Measurements from ENCODE around the gene GALNT1. TPM values are rescaled to one million over a fixed set of nuclear protein-coding genes. Genes with fewer than 3 reads are reported as not detected.

Gene GALNT1
- total and polyA plus RNA-seq, 4 donors, result 18.1 to 65.3 (median 37.3) TPM

DNA sequence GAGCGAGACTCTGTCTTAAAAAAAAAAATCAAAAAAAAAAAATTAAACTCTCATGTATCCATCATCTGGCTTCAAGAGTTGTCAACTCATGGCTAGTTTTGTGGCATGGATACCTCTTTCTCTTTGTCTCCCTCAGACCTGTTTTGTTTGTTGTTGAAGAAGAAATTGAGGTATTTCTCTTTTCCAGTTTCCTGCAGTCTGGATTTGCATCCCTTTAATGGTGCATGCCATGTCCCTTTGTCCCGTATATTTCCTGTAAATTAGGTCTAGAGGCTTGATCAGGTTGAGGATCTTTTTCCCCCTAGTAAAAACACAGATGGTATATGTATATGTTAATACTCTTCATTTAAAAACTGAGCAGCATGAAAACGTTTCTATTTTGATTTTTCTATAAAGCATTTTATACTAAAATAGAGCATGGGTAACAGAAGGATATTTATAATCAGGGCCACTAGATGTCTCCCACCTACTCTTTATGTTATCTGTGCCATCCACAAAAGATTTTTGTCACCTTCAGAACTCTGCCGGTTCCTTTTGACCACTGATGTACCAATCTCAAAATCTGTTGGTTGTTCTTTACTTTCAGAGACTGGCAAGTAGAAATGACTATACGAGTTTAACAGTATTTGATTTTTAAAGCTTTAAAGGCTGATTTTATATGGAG is 80.1 kb downstream of the GALNT1 start:
- WGBS, 2 donors, result 57 to 59% methylated on average over 5 of the region's 5 CpGs
- no peaks in the 10 kb centered on the region for H3K27me3 ChIP-seq (ENCODE audit: control insufficient read depth in 1 of 2, insufficient read depth in 2 of 2, low read length in 1 of 2)
- H3K4me3 ChIP-seq (ENCODE audit: low read length in 2 of 2), result no peak overlapping the region
- intact Hi-C loops (cut with DNase I), result no loop called here
- H3K4me1 ChIP-seq (ENCODE audit: control insufficient read depth in 1 of 2, insufficient read depth in 2 of 2, low read length in 2 of 2), result no peaks in the 10 kb centered on the region
- no peaks in the 10 kb centered on the region for H3K36me3 ChIP-seq (ENCODE audit: control insufficient read depth in 1 of 2, insufficient read depth in 2 of 2, low read length in 1 of 2)
- H3K27ac ChIP-seq (ENCODE audit: low read depth in 1 of 2, low read length in 2 of 2), result no peak overlapping the region
- no peak for ATAC-seq (ENCODE audit: low FRiP score)
- DNase-seq, result no peak
- no peaks in the 10 kb centered on the region for H3K9me3 ChIP-seq (ENCODE audit: control insufficient read depth, low read length)

DNA sequence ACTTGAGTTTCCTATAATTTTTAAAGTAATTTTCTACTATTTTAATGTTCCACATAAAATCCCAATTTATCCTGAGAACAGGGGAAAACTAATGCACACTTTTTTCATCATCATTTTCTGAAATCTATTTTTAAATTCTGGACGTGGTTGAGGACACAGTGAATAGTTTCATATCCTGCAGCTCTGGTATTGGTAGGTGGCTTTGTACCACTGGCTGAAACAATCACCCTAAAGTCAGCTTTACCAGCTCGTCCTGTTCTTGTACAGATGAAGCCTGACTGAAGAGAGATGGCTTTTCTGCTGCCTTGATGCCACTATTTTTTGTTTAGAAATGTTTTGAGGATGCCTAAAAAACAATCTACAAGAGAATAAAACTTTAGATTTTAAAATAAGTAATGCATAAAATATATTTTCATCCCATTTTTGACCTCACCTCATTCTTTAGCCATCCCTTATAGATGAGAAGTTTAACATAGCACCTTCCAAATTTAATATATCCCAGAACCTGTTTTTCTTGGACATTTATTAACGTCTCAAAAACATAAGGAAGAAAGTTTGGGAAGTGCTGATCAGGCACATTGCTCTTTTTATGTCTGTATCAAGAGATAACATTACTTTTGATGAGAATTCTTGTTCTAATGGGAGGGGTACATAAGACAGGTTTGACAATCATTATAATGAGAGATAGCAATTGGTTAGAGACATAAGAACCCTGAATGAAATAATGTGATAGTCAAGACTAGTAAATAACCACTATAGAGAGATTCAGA is 80.9 kb downstream of the GALNT1 start:
- no peaks in the 10 kb centered on the region for H3K4me1 ChIP-seq (ENCODE audit: control insufficient read depth in 1 of 2, insufficient read depth in 2 of 2, low read length in 2 of 2)
- DNase-seq (no peak), ATAC-seq (ENCODE audit: low FRiP score) (no peak)
- H3K36me3 ChIP-seq (ENCODE audit: control insufficient read depth in 1 of 2, insufficient read depth in 2 of 2, low read length in 1 of 2), result peaks cover 1 to 2% of the 10 kb centered on the region in 2 donors
- H3K27me3 ChIP-seq (ENCODE audit: control insufficient read depth in 1 of 2, insufficient read depth in 2 of 2, low read length in 1 of 2), result no peaks in the 10 kb centered on the region
- H3K9me3 ChIP-seq (ENCODE audit: control insufficient read depth, low read length), result no peaks in the 10 kb centered on the region
- H3K4me3 ChIP-seq (ENCODE audit: low read length in 2 of 2), result no peak overlapping the region
- 27 to 28% methylated on average over 3 of the region's 3 CpGs for WGBS, 2 donors
- no peak overlapping the region for H3K27ac ChIP-seq (ENCODE audit: low read depth in 1 of 2, low read length in 2 of 2)
- intact Hi-C loops (cut with DNase I), result no loop called here

DNA sequence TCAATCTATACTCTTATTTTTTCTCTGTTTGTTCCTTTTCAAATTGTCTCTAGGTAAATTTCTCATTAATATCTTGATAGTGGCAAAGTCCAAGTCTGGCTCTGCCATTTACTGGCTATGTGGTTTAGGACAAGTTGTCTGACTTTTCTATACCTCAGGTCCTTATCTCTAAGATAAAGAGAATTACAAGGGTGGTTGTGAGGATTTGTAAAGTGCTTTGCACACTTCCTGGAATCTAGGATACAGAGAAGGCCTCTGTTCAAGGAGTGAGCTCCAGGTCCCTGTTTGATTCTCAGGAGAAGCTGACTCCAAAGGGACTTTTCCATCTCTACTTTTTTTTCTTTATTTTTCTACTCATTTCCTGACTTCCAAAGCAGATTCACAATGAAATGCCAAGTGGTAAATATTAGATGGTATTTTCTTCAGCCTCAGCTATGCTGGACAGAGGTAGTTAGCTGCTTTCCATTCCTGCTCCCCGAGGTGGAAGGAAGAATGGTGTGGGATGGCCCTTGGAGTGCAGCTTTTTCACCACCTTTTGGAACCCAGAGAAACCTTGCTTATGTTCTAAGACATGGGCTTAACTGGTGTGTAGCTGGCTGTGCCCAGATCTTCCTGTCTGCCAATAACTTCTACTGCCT is 90.5 kb downstream of the GALNT1 start:
- no peak for ATAC-seq (ENCODE audit: low FRiP score)
- H3K9me3 ChIP-seq (ENCODE audit: control insufficient read depth, low read length), result no peaks in the 10 kb centered on the region
- H3K36me3 ChIP-seq (ENCODE audit: control insufficient read depth in 1 of 2, insufficient read depth in 2 of 2, low read length in 1 of 2), result peaks cover 0 to under 1% of the 10 kb centered on the region in 2 donors
- H3K4me3 ChIP-seq (ENCODE audit: low read length in 2 of 2), result no peak overlapping the region
- no peak for DNase-seq
- H3K27ac ChIP-seq (ENCODE audit: low read depth in 1 of 2, low read length in 2 of 2), result no peak overlapping the region
- H3K4me1 ChIP-seq (ENCODE audit: control insufficient read depth in 1 of 2, insufficient read depth in 2 of 2, low read length in 2 of 2), result no peaks in the 10 kb centered on the region
- H3K27me3 ChIP-seq (ENCODE audit: control insufficient read depth in 1 of 2, insufficient read depth in 2 of 2, low read length in 1 of 2), result no peaks in the 10 kb centered on the region
- intact Hi-C loops (cut with DNase I), result no loop called here
- 26 to 44% methylated on average over 1 of the region's 1 CpG for WGBS, 2 donors

DNA sequence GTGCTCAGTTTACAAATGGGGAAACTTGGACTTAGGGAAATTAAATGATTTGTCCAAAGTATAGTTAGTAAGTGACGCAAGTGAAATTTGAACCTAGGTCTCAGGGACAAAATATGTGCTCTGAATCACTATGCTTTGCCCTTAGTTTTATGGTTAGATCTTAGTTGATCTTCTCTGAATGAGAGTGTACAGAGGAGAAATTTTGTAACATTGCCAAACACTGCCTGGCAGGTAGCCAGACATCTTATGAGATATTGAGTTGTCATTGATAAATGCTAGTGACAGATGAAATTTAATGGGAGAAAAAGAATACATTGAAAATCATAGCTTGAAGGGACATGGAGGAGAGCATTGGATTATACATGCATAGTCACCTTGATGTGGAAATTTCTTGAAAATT is 91.4 kb downstream of the GALNT1 start:
- no peak overlapping the region for H3K27ac ChIP-seq (ENCODE audit: low read depth in 1 of 2, low read length in 2 of 2)
- H3K4me3 ChIP-seq (ENCODE audit: low read length in 2 of 2), result no peak overlapping the region
- ATAC-seq (ENCODE audit: low FRiP score), result no peak
- H3K36me3 ChIP-seq (ENCODE audit: control insufficient read depth in 1 of 2, insufficient read depth in 2 of 2, low read length in 1 of 2), result no peaks in the 10 kb centered on the region
- intact Hi-C loops (cut with DNase I), result no loop called here
- no peaks in the 10 kb centered on the region for H3K9me3 ChIP-seq (ENCODE audit: control insufficient read depth, low read length)
- no peaks in the 10 kb centered on the region for H3K27me3 ChIP-seq (ENCODE audit: control insufficient read depth in 1 of 2, insufficient read depth in 2 of 2, low read length in 1 of 2)
- no peak for DNase-seq
- 95 to 100% methylated on average over 1 of the region's 1 CpG for WGBS, 2 donors
- H3K4me1 ChIP-seq (ENCODE audit: control insufficient read depth in 1 of 2, insufficient read depth in 2 of 2, low read length in 2 of 2), result no peaks in the 10 kb centered on the region

DNA sequence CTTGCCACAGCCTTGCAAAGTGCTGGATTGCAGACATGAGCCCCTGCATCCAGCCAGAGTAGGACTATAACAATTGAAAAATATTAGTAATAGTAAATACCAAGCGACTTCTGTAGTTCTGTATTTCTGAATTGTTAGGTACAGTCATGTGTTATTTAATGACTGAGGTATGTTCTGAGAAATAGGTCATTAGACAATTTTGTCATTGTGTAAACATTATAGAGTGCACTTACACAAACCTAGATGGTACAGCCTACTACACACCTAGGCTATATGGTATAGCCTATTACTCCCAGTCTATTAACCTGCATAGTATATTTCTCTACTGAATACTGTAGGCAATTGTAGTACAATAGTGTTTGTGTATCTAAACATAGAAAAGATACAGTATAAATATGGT is 92.1 kb downstream of the GALNT1 start:
- no peaks in the 10 kb centered on the region for H3K9me3 ChIP-seq (ENCODE audit: control insufficient read depth, low read length)
- H3K27ac ChIP-seq (ENCODE audit: low read depth in 1 of 2, low read length in 2 of 2), result no peak overlapping the region
- H3K4me3 ChIP-seq (ENCODE audit: low read length in 2 of 2), result no peak overlapping the region
- WGBS, 2 donors, result 97% methylated on average over 1 of the region's 1 CpG
- H3K4me1 ChIP-seq (ENCODE audit: control insufficient read depth in 1 of 2, insufficient read depth in 2 of 2, low read length in 2 of 2), result no peaks in the 10 kb centered on the region
- ATAC-seq (ENCODE audit: low FRiP score) (no peak), DNase-seq (no peak)
- no peaks in the 10 kb centered on the region for H3K36me3 ChIP-seq (ENCODE audit: control insufficient read depth in 1 of 2, insufficient read depth in 2 of 2, low read length in 1 of 2)
- no peaks in the 10 kb centered on the region for H3K27me3 ChIP-seq (ENCODE audit: control insufficient read depth in 1 of 2, insufficient read depth in 2 of 2, low read length in 1 of 2)
- intact Hi-C loops (cut with DNase I), result no loop called here

DNA sequence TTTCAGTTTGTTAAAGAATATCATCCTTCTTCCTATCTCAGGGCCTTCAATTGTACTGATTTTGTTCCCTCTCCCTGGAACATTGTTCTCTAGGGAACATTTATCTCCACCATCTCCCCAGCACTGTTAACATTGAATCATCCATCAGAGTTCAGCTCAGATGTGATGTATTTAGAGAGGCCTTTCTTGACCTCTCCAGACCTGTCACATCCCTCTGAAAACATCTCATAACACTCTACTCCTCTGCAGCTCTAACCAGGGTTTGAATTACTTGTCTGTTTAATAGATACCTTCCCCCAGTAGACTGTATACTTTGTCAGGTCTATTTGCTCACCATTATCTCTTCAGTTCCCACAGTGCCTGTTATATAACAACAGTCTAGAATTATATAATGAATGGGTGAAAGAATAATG is 98.6 kb downstream of the GALNT1 start:
- H3K4me1 ChIP-seq (ENCODE audit: control insufficient read depth in 1 of 2, insufficient read depth in 2 of 2, low read length in 2 of 2), result peaks cover 0 to 2% of the 10 kb centered on the region in 2 donors
- no peaks in the 10 kb centered on the region for H3K9me3 ChIP-seq (ENCODE audit: control insufficient read depth, low read length)
- ATAC-seq (ENCODE audit: low FRiP score), result no peak
- no peak for DNase-seq
- intact Hi-C loops (cut with DNase I), result no loop called here
- no peaks in the 10 kb centered on the region for H3K27me3 ChIP-seq (ENCODE audit: control insufficient read depth in 1 of 2, insufficient read depth in 2 of 2, low read length in 1 of 2)
- H3K4me3 ChIP-seq (ENCODE audit: low read length in 2 of 2), result no peak overlapping the region
- no peak overlapping the region for H3K27ac ChIP-seq (ENCODE audit: low read depth in 1 of 2, low read length in 2 of 2)
- H3K36me3 ChIP-seq (ENCODE audit: control insufficient read depth in 1 of 2, insufficient read depth in 2 of 2, low read length in 1 of 2), result peaks cover 0 to 2% of the 10 kb centered on the region in 2 donors

DNA sequence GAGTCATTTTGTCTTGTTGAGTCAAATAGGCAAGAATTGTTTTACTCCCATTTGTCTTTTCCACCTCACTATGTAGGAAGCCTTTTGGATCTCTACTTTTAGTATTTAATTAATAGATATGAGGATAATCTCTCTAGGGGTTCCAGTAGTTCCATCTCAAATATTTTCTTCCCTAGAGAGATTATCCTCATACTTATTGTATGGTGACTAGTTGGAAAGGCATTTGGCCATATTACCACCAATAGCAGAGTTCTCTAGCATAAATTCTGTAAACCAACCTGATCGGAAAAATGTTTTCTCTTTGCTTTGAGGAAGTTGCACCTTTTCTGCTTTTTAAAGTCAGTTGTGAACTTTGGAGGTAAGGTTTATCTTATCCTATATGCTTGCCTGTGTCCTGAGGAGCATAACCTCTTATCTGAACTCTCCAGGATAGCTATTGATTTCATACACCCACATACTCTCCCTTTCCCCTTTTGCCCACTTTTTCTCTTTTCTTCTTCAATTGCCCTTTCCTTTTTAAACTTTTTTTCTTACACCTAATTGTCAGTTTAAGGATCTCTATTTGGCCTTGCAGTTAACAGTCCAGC is 100.8 kb downstream of the GALNT1 start:
- no peak for ATAC-seq (ENCODE audit: low FRiP score)
- H3K4me3 ChIP-seq (ENCODE audit: low read length in 2 of 2), result no peak overlapping the region
- WGBS, 2 donors, result 95 to 97% methylated on average over 1 of the region's 1 CpG
- H3K36me3 ChIP-seq (ENCODE audit: control insufficient read depth in 1 of 2, insufficient read depth in 2 of 2, low read length in 1 of 2), result peaks cover 2 to 4% of the 10 kb centered on the region in 2 donors
- intact Hi-C loops (cut with DNase I), result no loop called here
- no peak overlapping the region for H3K27ac ChIP-seq (ENCODE audit: low read depth in 1 of 2, low read length in 2 of 2)
- no peak for DNase-seq
- H3K27me3 ChIP-seq (ENCODE audit: control insufficient read depth in 1 of 2, insufficient read depth in 2 of 2, low read length in 1 of 2), result no peaks in the 10 kb centered on the region
- H3K4me1 ChIP-seq (ENCODE audit: control insufficient read depth in 1 of 2, insufficient read depth in 2 of 2, low read length in 2 of 2), result peaks cover 0 to 2% of the 10 kb centered on the region in 2 donors
- H3K9me3 ChIP-seq (ENCODE audit: control insufficient read depth, low read length), result no peaks in the 10 kb centered on the region

DNA sequence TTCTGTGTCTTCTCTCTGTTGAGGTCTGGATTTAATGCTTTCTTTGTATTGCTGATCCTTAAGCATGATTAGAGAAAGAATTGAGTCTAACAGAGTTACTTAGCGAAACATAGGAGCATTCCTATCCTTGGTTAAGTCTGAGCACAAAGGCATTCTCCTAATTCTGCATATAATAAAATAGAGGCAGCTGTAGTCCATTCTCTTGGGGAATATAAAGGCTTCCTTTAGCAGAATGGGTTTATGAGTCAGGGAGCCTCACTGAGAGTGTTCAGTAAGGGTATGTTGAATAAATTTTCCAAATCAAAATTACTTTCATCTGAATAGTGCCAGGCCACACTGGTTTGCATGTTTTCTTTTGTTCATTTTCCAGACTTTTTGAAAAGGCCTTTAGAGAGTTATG is 101.5 kb downstream of the GALNT1 start:
- DNase-seq (no peak), ATAC-seq (ENCODE audit: low FRiP score) (no peak)
- H3K27ac ChIP-seq (ENCODE audit: low read depth in 1 of 2, low read length in 2 of 2), result no peak overlapping the region
- WGBS, 2 donors, result 98% methylated on average over 1 of the region's 1 CpG
- H3K36me3 ChIP-seq (ENCODE audit: control insufficient read depth in 1 of 2, insufficient read depth in 2 of 2, low read length in 1 of 2), result peaks cover 2 to 4% of the 10 kb centered on the region in 2 donors
- intact Hi-C loops (cut with DNase I), result no loop called here
- no peak overlapping the region for H3K4me3 ChIP-seq (ENCODE audit: low read length in 2 of 2)
- no peaks in the 10 kb centered on the region for H3K9me3 ChIP-seq (ENCODE audit: control insufficient read depth, low read length)
- H3K27me3 ChIP-seq (ENCODE audit: control insufficient read depth in 1 of 2, insufficient read depth in 2 of 2, low read length in 1 of 2), result no peaks in the 10 kb centered on the region
- H3K4me1 ChIP-seq (ENCODE audit: control insufficient read depth in 1 of 2, insufficient read depth in 2 of 2, low read length in 2 of 2), result peaks cover 0 to 2% of the 10 kb centered on the region in 2 donors

Measured in aorta (tissue), 5 donors.